CMK (cell line): ENCODE data around the gene CYYR1.
"Not testable (repeated sequence)": the region's sequence is repeated elsewhere in the genome, so short reads cannot be mapped to it uniquely, and the experiment has no call there.

ENCODE experiments used
- DNase-seq: peaks from one replicate; pipeline ENCODE4 v3.0.0-alpha.2; 2010; ENCODE audit warnings: low read depth

The CYYR1 gene

GRCh38 chr21:26489781-26490180 lies 83.3 kb downstream of the CYYR1 start:
- DNase-seq: no peak

DNA sequence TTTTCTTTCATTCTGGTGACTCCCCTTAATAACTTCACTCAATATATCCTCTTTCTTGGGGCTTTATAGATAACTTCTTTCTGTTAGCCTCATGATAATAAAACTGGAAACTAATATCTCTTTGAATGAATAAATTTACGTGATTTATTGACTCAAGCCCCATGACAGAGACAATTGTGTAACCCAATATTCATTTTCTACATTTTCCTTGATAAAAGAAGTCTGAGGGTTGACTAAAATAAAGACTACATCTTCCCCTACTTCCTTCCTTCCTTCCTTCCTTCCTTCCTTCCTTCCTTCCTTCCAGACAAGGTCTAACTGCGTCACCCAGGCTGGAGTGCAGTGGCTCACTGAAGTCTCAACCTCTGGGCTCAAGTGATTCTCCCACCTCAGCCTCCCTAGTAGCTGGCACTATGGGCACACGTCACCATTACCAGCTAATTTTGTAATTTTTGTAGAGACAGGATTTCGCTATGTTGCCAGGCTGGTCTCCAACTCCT lies 85.1 kb downstream of the CYYR1 start:
- DNase-seq: no peak

- no peak for DNase-seq
Observed at GRCh38 chr21:26473471-26473870, 99.6 kb downstream of the CYYR1 start.

GRCh38 chr21:26471099-26471471 lies 102.0 kb downstream of the CYYR1 start:
- no peak for DNase-seq

DNA sequence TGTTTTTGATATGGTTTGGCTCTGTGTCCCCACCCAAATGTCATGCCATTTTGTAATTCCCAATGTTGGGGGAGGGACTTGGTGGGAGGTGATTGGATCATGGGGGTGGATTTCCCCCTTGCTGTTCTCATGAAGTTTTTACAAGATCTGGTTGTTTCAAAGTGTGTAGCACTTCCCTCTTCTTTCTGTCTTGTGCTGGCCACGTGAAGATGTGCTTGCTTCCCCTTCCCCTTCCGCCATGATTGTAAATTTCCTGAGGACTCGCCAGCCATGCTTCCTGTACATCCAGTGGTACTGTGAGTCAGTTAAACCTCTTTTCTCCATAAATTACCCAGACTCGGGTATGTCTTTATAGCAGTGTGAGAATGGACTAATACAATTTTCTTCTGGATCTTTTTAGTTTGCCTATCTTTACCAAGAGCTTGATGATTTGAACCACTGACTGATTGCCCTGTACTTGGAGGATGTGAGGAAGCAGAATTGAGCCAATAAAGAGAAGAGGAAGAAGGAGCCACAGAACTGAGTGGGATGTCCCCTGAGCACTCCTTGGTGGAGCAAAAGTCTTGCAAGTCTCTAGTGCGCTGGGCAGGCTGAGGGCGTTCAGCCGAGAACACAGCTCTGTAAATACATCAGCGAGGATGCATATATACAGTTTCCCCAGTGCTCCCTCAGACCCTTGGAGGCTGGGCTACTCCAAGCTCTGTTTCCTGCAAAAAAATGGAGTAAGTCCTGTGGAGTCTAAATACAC lies 102.6 kb downstream of the CYYR1 start:
- no peak for DNase-seq

DNA sequence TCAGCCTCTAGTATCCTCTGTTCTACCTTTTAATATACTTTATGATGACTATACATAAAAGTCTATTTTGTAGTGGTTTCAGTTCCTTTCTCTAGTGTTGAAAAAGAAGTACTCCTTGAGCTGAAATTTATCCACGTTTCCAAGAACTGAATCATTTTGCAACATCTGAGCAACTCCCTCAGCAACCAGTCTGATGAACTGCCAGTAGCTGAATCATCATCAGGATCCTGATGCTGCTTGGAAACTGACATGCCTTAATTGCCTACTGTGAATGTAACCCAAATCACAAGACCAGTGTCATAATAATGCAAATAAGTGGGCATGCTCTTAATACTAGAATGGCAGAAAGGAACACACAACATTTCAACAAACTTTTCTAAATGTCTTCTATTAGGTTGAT lies 103.3 kb downstream of the CYYR1 start:
- no peak for DNase-seq

DNA sequence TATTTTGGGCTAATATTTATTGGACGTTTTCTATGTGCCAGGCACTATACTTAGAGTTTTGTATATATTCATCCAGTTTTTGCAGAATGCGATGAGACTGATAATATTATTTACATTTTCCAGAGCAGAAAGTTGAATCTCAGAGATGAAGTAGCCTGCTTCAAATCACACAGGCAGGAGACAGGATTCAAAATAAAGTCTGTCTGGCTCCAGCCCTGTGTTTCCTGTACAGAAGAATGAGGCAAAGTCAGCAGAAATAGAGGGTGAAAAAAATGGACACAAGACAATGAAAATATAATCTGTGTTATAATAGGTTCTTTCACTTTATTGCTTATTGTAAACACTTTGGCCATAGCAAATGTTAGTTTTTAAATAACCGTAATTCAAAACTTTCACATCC lies 107.2 kb downstream of the CYYR1 start:
- no peak for DNase-seq

DNA sequence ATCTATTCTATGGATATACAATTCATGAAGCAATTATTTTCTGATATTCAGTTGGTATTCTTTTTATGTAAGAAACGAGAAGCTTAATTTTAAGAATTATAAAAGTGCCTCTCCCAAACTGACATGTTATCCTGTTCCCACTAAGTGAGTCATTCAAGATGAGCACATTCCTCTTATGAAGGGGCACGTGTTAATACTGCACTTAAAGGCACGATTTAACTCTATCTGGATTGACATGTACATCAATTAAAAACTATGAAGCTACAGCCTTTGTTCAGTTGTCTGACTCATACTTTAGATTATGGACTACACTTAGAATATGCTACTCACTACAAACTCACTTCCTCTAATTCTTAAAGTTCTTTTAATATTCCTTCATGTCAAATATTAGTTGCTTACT lies 111.6 kb downstream of the CYYR1 start:
- DNase-seq: no peak

GRCh38 chr21:26460621-26461020 lies 112.5 kb downstream of the CYYR1 start:
- no peak for DNase-seq

DNA sequence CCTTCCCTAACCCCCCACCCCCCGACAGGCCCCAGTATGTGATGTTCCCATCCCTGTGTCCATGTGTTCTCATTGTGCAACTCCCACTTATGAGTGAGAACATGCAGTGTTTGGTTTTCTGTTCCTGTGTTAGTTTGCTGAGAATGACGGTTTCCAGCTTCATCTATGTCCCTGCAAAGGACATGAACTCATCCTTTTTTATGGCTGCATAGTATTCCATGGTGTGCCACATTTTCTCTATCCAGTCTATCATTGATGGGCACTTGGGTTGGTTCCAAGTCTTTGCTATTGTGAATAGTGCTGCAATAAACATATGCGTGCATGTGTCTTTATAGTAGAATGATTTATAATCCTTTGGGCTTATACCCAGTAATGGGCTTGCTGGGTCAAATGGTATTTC lies 114.2 kb downstream of the CYYR1 start:
- not testable (repeated sequence) for DNase-seq

DNA sequence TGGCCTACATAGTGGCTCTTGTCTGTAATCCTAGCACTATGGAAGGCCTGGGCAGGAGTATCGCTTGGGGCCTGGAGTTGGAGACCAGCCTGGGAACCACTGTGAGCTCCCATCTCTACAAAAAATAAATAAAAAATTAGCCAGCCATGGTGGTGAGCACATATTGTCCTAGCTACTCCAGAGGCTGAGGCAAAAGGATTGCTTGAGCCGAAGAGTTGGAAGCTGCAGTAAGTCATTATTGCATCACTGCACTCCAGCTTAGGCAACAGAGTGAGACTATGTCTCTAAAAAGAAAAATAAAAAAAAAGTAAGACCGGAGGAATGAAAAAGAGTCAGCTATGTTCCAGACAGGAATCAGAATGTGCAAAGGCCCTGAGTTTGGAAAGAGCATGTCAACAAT lies 115.3 kb downstream of the CYYR1 start:
- no peak for DNase-seq

DNA sequence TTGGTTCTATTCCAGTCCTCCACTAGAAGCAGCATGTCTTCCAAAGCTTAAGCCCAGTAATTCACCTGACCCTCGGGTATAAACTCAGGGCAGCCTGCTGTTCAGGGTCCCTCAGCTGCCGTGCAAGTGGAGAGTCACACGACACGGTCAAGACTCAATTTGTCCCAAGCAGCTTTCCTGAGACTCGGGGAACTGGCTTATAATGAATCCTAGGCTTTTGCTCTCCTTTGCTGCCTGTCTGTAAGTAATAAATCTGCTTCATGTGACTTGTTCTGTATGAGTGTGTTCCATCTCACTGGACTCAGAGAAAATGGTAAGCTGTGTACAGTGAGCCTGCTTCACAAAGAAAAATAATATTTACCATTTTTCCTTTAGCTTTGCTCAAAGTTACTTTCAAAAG lies 119.8 kb downstream of the CYYR1 start:
- DNase-seq: no peak

DNA sequence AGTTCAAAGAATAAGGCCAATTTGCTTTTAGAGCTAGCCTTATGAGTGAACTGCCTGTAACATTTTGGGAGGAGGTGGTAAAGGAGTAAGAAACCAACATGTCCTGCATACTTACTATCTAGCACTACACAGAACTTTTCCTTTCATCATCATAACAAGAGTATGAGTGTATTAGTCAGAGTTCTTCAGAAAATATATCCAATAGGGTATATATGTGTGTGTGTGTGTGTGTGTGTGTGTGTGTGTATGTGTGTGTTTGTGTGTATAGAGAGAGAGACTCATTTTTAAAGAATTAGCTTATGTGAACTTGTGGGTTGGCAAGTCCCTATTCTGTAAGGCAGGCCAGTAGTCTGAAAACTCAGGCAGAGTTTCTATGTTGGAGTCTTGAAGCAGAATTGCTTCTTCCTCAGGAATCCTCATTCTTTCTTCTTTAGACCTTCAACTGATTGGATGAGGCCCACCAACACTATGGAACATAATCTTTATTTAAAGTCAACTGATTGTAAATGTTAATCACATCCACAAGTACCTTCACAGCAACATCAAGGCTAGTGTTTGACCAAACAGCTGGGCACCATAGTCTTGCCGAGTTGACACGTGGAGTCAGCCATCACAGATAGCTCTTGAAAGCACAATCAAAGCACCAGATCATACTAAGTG lies 121.9 kb downstream of the CYYR1 start:
- no peak for DNase-seq

GRCh38 chr21:26449161-26449560 lies 123.9 kb downstream of the CYYR1 start:
- DNase-seq: no peak

- no peak for DNase-seq
Observed at GRCh38 chr21:26448751-26449150, 124.3 kb downstream of the CYYR1 start.

DNA sequence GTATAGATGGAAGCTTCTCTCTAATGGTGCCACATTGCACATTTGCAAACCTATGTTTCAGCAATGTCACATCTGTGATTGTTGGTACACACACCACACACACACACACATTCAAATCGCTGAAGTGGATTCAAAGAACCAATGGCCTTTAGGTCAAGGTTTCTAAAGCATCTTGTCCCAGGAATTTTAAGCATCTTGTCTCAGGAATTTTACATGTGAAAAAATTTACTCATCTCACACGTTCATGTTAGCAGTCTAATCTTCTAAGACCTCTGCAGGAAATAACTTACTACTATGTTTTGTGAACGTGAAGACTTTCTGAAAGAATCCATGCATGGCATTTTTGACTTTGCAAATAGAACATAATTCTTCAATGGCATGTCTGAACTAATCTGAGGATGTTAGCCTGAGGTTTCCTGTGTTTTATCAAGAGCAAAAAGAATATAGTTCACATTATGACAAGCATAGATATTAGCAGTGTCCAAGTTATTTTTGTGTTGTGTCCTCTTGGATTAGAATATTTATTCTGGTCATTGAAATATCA lies 125.1 kb downstream of the CYYR1 start:
- no peak for DNase-seq

DNA sequence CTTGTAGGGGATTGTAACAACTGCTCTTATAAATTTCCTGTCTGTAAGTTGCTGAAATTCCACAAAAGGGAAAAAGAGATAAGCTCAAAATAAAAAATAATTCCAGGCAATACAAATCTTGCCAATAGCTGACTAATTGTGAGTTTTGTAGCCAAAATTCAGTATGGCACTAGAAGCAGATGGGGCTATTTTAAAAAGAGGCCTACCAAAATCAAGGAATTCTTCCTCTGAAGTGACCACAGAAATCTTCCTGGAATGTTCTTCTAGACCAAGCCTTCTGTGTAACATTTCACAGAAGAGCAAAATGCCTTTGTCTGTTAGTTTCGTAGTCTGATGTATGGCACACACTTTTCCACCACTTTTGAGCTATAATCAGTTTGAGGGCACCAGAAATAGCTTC lies 127.6 kb downstream of the CYYR1 start:
- no peak for DNase-seq

GRCh38 chr21:26444646-26445045 lies 128.4 kb downstream of the CYYR1 start:
- DNase-seq: no peak

- no peak for DNase-seq
Observed at GRCh38 chr21:26443867-26444266, 129.2 kb downstream of the CYYR1 start.

DNA sequence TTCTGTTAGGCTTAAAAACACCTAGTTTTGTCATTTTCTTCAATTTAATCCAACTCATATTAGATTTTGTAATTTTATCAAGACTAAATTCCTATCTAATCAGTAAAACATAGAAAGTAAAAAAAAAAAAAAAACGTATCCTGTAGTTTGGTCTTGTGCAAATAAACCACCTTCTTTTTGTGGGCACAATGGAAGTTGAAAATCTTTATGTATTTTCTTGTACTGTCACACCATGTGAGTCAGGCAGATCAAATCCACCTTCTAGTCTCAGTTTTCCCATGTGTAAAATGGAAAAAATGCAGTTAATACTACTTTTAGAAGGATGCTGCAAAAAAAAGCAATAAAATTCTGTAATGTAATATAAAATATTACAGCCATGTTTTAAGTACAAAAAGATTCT lies 129.8 kb downstream of the CYYR1 start:
- no peak for DNase-seq

GRCh38 chr21:26441149-26441548 lies 131.9 kb downstream of the CYYR1 start:
- no peak for DNase-seq

- no peak for DNase-seq
Observed at GRCh38 chr21:26438976-26439375, 134.1 kb downstream of the CYYR1 start.

DNA sequence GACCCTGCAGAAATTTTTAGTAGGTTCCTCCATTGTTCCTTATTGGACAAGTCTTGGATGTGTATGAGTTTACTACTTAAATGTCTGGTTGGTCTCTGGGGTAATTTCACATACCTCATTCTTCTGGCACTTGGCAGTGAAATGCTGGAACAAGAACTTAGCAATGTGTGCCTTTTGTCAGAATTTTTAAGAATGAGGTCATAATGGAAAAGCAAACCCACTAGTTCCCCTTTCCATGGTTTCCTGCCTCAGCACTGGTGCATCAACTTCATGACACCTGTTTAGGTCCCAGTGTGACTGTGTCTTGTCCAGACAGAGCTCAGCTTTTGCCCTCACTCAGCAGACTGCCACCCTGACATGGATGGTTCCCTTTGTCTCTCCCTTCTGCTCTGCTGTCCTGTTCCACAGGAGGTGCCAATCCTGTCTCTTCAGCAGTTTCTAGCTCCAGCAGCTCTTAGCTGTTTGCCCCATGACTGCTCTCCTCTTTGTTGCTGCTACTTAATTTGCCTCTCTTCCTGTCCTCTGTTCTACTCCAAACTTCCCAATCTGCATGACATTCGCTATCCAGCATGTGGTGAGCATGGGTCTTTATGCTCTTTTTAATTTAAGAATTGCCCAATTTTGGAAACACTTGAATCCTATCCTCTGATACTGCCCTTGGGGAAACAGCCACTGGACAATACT lies 135.6 kb downstream of the CYYR1 start:
- no peak for DNase-seq
